GM13976 (cell line): Measurements from ENCODE around the gene HTR3B.
A peak's percentile ranks its signal among the peaks of the same experiment; 100 is the strongest.

Experiments
- DNase-seq: peaks from one replicate; pipeline ENCODE4 v3.0.0; 2012; ENCODE audit warnings: low spot score
- in situ Hi-C: fragments of 300-500 bp; cut with MboI; formaldehyde crosslinking; loops from one replicate; pipeline ENCODE4 v1.12.0; 2022; ENCODE audit warnings: low sequenced_read_pairs, mixed read lengths, inconsistent platforms; ENCODE audit not compliant: unreplicated experiment
- TF ChIP-seq, protein P1 (sequence below): IDR thresholded peaks from 2 replicates; pipeline ENCODE4 v1.5.1; 2012; ENCODE audit warnings: borderline replicate concordance, mild to moderate bottlenecking; ENCODE audit not compliant: insufficient read depth; ENCODE audit errors: extremely low read depth, missing control alignments, control extremely low read depth

HTR3B gene, protein sequence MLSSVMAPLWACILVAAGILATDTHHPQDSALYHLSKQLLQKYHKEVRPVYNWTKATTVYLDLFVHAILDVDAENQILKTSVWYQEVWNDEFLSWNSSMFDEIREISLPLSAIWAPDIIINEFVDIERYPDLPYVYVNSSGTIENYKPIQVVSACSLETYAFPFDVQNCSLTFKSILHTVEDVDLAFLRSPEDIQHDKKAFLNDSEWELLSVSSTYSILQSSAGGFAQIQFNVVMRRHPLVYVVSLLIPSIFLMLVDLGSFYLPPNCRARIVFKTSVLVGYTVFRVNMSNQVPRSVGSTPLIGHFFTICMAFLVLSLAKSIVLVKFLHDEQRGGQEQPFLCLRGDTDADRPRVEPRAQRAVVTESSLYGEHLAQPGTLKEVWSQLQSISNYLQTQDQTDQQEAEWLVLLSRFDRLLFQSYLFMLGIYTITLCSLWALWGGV

DNA sequence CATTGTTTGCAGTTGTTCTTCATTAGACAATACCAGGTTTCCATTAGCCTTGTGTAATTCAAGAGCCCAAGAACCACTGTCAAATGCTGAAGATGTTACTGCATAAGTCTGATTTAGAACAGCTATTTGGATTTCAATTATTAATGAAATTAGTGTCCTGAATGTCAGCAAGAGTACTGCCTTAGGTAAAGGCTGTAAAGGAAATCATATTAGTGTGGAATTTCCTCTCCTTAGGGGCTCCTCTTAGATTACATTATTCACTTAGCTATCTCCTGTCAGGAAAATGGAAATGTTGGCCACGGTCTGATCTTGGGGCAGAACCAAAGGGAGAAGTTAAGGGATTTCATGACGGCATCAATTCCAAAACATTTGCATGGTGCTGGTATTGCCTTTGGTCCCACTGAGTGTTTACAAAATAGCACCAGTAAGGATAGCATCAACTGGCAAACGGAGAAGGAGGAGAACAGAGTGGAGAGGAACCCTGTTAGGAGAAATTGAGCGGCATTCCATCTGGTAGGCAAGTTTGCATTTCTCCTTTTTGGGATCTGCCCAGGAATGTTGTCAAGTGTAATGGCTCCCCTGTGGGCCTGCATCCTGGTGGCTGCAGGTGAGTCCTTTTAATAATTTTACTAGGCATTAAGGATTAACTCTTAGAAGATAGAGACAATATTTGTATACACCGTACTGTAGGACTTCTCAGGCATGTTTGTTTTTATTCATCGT lies at the start of gene HTR3B:
Gene HTR3B, plus strand, starts transcription at position 418 of the 723 bp plus-strand sequence. Its CDS starts 138 bp downstream, at position 556.
- in situ Hi-C loops = no loop called here
- no peak for DNase-seq
- TF ChIP-seq, protein P1, sequence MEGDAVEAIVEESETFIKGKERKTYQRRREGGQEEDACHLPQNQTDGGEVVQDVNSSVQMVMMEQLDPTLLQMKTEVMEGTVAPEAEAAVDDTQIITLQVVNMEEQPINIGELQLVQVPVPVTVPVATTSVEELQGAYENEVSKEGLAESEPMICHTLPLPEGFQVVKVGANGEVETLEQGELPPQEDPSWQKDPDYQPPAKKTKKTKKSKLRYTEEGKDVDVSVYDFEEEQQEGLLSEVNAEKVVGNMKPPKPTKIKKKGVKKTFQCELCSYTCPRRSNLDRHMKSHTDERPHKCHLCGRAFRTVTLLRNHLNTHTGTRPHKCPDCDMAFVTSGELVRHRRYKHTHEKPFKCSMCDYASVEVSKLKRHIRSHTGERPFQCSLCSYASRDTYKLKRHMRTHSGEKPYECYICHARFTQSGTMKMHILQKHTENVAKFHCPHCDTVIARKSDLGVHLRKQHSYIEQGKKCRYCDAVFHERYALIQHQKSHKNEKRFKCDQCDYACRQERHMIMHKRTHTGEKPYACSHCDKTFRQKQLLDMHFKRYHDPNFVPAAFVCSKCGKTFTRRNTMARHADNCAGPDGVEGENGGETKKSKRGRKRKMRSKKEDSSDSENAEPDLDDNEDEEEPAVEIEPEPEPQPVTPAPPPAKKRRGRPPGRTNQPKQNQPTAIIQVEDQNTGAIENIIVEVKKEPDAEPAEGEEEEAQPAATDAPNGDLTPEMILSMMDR = no peak

DNA sequence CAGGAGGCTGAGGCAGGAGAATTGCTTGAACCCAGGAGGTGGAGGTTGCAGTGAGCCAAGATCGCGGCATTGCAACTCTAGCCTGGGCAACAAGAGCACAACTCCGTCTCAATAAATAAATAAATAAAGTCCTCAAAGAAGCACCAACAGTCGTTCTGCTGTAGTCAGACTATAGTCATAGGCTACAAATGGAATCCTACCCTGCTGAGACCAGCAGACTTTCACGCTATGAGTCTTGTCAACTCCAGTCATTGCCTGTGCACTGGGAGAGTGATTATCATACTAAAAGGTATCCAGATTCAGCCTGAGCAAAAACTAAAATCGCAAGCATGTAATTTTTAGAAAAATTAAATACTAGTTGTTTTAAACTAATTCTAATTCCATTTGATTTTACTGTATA lies 48.8 kb upstream of the HTR3B start:
- in situ Hi-C loops = no loop called here
- no peak for DNase-seq
- TF ChIP-seq, protein P1 = no peak

DNA sequence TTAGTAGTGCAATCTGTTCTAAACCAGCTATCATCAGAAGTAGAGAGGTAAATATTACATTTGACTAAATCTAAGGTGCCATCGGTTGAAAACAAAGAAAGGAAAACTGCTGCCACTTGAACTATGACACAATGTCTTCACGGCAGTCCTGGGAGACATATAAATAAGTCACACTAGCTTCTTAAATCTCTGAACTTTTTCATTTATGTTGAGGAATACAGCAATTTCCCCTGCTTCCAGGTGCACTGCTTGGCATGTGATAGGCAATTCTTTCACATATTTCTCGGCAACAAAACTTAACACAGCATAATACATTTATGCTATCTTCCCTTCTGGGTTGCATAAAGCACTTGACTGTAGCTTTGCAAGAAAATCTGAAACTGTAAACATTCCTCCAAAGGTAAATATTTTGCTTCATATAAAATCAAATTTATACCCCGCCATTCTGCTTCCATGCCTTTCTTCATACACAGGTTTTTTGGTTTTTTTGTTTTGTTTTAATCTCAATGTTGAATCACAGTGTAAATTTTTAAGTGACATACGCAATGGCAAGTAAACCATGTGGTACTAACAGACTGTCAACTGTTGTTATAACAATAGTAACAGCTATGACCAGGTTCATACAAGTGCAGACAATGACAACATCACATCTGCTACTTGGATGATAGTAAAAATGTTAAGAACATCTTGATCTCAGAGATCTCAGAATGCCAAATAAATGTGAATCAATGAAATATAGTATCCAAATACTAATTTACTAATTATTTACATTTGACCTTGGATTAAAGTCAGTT lies 47.4 kb upstream of the HTR3B start:
- in situ Hi-C loops = no loop called here
- DNase-seq = no peak
- TF ChIP-seq, protein P1 = no peak

DNA sequence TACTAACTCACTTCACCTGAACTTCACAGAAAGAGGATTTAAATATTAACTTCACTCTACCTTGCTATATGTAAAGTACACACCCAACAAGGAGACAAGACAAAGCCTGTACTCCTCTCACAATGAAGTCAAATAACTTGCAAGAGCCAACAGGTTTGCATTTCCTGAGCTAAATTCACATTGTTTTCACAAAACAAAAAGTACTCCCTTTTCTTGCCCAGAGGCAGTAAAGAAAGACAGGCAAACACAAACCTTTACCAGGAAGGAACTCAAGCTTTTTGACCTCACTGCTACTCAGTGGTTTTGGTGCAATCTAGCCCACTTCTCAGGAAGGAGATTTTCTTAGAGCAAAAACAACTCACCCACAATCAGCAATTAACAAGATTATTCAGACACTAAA lies 44.9 kb upstream of the HTR3B start:
- TF ChIP-seq, protein P1 = no peak
- in situ Hi-C loops = no loop called here
- peak; percentile 39 for DNase-seq

DNA sequence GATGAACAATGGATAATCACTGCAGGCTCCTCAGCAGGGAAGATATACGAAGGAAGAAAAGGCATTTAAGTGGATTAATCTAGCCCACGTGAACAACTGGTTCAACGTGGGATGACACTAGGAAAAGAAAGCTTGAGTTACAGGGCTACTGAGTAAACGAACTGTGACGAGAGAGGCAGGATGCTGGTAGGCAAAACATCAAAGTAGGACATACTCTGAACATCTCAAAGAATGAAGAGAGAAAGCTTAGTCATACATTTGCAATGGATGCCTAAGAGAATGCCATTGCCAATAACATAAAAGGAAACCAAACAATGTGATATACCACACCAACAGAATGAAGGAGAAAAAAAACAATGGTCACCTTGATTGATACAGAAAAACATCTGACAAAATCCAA lies 42.2 kb upstream of the HTR3B start:
- TF ChIP-seq, protein P1 = no peak
- DNase-seq = no peak
- in situ Hi-C loops = no loop called here

DNA sequence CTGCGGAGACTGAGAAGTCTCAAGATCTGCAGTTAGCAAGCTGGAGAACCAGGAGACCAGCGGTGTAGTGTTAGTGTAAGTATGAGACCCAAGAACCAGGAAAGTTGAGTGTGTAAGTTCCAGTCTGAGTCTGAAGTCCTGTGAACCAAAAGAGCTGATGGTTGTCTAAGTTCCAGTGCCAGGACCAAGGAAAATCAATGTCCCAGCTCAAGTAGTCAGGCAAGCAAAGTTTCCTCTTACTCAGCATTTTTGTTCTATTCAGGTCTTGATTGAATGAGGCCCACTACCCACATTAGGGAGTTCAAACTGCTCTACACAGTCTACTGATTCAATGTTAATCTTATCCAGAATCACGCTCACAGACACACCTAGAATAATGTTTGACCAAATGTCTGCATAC lies 40.2 kb upstream of the HTR3B start:
- no peak for DNase-seq
- in situ Hi-C loops = no loop called here
- TF ChIP-seq, protein P1 = no peak
